ENCODE data around the gene KRT75. TPM values are rescaled to one million over a fixed set of nuclear protein-coding genes. Genes with fewer than 3 reads are reported as not detected.

KRT75 gene
- total RNA-seq, 1 experiment from 2014 or later = not detected

- no peaks in the 10 kb centered on the region for H3K36me3 Mint-ChIP-seq (ENCODE audit: insufficient read depth, unreplicated experiment)
- H3K4me1 Mint-ChIP-seq (ENCODE audit: insufficient read depth, unreplicated experiment) = peaks cover 32% of the 10 kb centered on the region
- CTCF ChIA-PET = no interaction called here
- peak overlapping the region; percentile 14 for H3K27ac Mint-ChIP-seq (ENCODE audit: low read depth, unreplicated experiment)
- DNase-seq (ENCODE audit: unreplicated experiment) = no peak
- intact Hi-C loops (cut with micrococcal nuclease) = no loop called here
- TF ChIP-seq, protein P1, sequence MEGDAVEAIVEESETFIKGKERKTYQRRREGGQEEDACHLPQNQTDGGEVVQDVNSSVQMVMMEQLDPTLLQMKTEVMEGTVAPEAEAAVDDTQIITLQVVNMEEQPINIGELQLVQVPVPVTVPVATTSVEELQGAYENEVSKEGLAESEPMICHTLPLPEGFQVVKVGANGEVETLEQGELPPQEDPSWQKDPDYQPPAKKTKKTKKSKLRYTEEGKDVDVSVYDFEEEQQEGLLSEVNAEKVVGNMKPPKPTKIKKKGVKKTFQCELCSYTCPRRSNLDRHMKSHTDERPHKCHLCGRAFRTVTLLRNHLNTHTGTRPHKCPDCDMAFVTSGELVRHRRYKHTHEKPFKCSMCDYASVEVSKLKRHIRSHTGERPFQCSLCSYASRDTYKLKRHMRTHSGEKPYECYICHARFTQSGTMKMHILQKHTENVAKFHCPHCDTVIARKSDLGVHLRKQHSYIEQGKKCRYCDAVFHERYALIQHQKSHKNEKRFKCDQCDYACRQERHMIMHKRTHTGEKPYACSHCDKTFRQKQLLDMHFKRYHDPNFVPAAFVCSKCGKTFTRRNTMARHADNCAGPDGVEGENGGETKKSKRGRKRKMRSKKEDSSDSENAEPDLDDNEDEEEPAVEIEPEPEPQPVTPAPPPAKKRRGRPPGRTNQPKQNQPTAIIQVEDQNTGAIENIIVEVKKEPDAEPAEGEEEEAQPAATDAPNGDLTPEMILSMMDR (IDR thresholded peaks at IDR 0.05; ENCODE audit: unreplicated experiment) = no peak
- BruUV-seq (replicated peaks) = no TSS peak
- no peaks in the 10 kb centered on the region for H3K27me3 Mint-ChIP-seq (ENCODE audit: insufficient read depth, unreplicated experiment)
- no peak overlapping the region for H3K4me3 Mint-ChIP-seq (ENCODE audit: unreplicated experiment)
- H3K9me3 Mint-ChIP-seq (ENCODE audit: unreplicated experiment) = no peaks in the 10 kb centered on the region
- POLR2A ChIA-PET = interaction anchor here (1.5 kb wide), 1 partner anchor 11 kb away, joined by 4 read pairs; no protein-coding TSS in a partner anchor
Measured at GRCh38 chr12:52417740-52418139, 16.4 kb downstream of the KRT75 start.

DNA sequence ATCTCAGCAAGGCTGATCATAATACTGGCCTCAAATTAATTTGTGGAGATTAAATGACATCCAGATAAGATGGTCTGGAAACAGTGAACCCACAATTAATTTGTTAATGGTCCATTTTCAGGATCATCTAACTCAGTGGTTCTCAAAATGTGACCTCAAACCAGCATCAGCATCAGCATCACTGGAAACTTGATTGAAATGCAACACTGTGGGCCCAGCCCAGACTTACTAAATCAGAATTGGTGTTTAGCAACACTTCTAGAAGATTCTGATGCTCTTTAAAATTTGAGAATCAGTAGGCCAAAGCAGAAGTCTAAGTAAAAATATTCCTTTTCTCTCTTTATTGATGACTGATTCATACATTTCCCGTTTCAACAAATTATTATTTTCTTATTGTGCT, 17.4 kb downstream of the KRT75 start:
- no peak overlapping the region for H3K27ac Mint-ChIP-seq (ENCODE audit: low read depth, unreplicated experiment)
- no peaks in the 10 kb centered on the region for H3K27me3 Mint-ChIP-seq (ENCODE audit: insufficient read depth, unreplicated experiment)
- intact Hi-C loops (cut with micrococcal nuclease) = no loop called here
- CTCF ChIA-PET = interaction anchor here (1.1 kb wide), 1 partner anchor 14 kb away, joined by 5 read pairs; no protein-coding TSS in a partner anchor
- no peak for DNase-seq (ENCODE audit: unreplicated experiment)
- peaks cover 32% of the 10 kb centered on the region for H3K4me1 Mint-ChIP-seq (ENCODE audit: insufficient read depth, unreplicated experiment)
- TF ChIP-seq, protein P1 (IDR thresholded peaks at IDR 0.05; ENCODE audit: unreplicated experiment) = no peak
- H3K4me3 Mint-ChIP-seq (ENCODE audit: unreplicated experiment) = no peak overlapping the region
- no peaks in the 10 kb centered on the region for H3K9me3 Mint-ChIP-seq (ENCODE audit: unreplicated experiment)
- no TSS peak for BruUV-seq (replicated peaks)
- POLR2A ChIA-PET = interaction anchor here (0.9 to 1.5 kb wide), 4 partner anchors 12 to 196 kb away, joined by 3 to 5 read pairs (median 4); partner anchors contain the start of gene KRT6A
- H3K36me3 Mint-ChIP-seq (ENCODE audit: insufficient read depth, unreplicated experiment) = no peaks in the 10 kb centered on the region

DNA sequence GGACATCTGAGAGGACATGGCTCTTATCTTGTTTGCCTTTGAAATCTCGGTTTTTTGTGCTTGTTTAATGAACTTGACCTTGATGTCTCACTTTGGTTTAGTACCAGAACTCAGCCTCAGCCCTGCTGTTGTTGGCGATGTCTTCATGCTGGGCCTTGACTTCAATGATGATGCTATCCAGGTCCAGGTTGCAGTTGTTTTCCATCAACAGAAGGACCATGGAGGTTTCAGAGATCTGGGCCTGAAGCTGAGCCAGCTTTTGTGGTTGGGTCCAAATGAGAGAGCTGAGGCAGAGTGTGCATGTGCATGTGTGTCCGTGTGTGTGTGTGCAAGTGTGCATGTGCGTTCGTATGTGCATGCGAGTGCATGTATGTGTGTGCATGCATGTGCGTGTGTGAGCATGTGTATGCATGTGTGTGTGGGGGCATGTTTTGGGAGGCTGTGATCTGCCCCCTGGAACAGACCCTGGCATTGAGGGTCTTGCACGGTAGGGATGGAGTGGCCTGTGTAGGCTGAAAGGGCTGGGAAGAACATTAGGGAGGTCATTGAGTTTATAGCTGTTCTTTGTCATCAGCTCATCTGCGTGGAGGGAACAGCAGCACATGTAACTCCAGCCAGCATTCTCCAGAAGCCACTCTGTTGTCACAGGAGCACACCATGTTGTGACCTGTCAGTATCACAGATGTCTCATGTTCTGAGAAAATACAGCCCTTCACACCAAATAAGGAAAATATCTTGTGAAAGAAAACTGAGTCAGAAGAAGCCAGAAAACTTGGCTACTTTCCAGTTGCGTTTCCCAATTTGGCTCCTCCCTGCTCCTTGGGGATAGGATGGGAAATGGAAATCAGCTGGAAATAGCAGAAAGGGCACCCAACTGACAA, 18.1 kb downstream of the KRT75 start:
- no peaks in the 10 kb centered on the region for H3K9me3 Mint-ChIP-seq (ENCODE audit: unreplicated experiment)
- ChIA-PET CTCF (interaction anchor here (1.1 kb wide), 1 partner anchor 14 kb away, joined by 5 read pairs; no protein-coding TSS in a partner anchor), POLR2A (interaction anchor here (0.9 to 1.5 kb wide), 5 partner anchors 13 to 195 kb away, joined by 3 to 5 read pairs (median 3); partner anchors contain the start of gene KRT6A)
- peaks cover 32% of the 10 kb centered on the region for H3K4me1 Mint-ChIP-seq (ENCODE audit: insufficient read depth, unreplicated experiment)
- no TSS peak for BruUV-seq (replicated peaks)
- no peaks in the 10 kb centered on the region for H3K36me3 Mint-ChIP-seq (ENCODE audit: insufficient read depth, unreplicated experiment)
- TF ChIP-seq, protein P1 (IDR thresholded peaks at IDR 0.05; ENCODE audit: unreplicated experiment) = no peak
- peak overlapping the region; percentile 56 for H3K27ac Mint-ChIP-seq (ENCODE audit: low read depth, unreplicated experiment)
- H3K4me3 Mint-ChIP-seq (ENCODE audit: unreplicated experiment) = no peak overlapping the region
- DNase-seq (ENCODE audit: unreplicated experiment) = peak; percentile 99
- no peaks in the 10 kb centered on the region for H3K27me3 Mint-ChIP-seq (ENCODE audit: insufficient read depth, unreplicated experiment)
- intact Hi-C loops (cut with micrococcal nuclease) = no loop called here

DNA sequence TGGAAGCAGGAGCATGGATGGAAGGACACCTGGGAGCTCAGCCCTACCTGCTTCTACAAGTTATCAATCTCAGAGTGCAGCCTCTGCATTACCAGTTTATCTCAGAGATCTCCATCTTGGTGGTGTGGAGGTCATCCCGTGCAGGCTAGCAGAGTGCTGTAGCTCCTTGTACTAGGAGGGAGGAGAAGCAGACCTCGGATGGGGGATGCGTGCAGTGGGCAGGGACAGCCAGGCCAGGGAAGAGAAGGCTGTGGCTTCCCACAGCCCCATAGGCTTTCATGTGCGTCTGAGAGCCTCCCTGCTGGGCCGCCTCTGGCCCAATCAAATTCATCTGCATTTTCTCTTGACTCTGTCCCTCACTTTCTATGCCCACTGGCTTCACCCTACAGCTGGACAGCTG, 19.2 kb downstream of the KRT75 start:
- H3K36me3 Mint-ChIP-seq (ENCODE audit: insufficient read depth, unreplicated experiment) = no peaks in the 10 kb centered on the region
- TF ChIP-seq, protein P1 (IDR thresholded peaks at IDR 0.05; ENCODE audit: unreplicated experiment) = no peak
- no peak overlapping the region for H3K4me3 Mint-ChIP-seq (ENCODE audit: unreplicated experiment)
- DNase-seq (ENCODE audit: unreplicated experiment) = no peak
- H3K4me1 Mint-ChIP-seq (ENCODE audit: insufficient read depth, unreplicated experiment) = peaks cover 27% of the 10 kb centered on the region
- BruUV-seq (replicated peaks) = no TSS peak
- no peaks in the 10 kb centered on the region for H3K27me3 Mint-ChIP-seq (ENCODE audit: insufficient read depth, unreplicated experiment)
- intact Hi-C loops (cut with micrococcal nuclease) = no loop called here
- no peaks in the 10 kb centered on the region for H3K9me3 Mint-ChIP-seq (ENCODE audit: unreplicated experiment)
- ChIA-PET CTCF (interaction anchor here (0.6 kb wide), 1 partner anchor 19 kb away, joined by 3 read pairs; no protein-coding TSS in a partner anchor), POLR2A (interaction anchor here (0.6 kb wide), 1 partner anchor 163 kb away, joined by 3 read pairs; no protein-coding TSS in a partner anchor)
- peak overlapping the region; percentile 56 for H3K27ac Mint-ChIP-seq (ENCODE audit: low read depth, unreplicated experiment)

All from MCF 10A (cell line).